Measurements from ENCODE around the gene BTBD8.

DNA sequence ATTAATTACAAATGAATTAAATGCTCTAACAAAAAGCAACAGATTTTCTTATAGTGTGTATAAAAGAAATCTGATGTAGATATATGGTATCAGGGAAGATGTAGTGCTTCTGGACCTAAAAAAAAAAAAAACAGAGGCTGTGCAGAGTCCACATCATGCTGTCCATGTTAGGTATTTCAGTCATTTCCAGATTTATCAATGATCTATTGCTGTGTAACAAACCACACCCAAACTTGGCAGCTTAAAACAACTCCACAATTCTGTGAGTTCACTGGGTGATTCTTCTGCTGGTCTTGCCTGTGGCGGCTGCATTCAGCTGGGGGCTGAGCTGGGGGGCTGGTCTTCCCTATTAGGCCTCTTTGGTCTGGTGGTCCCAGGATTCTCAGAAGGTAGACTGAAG, 85.2 kb downstream of the BTBD8 start:
- TF ChIP-seq POLR2A (conservative IDR thresholded peaks at IDR 0.05), result no peak
- TF ChIP-seq, protein P1, sequence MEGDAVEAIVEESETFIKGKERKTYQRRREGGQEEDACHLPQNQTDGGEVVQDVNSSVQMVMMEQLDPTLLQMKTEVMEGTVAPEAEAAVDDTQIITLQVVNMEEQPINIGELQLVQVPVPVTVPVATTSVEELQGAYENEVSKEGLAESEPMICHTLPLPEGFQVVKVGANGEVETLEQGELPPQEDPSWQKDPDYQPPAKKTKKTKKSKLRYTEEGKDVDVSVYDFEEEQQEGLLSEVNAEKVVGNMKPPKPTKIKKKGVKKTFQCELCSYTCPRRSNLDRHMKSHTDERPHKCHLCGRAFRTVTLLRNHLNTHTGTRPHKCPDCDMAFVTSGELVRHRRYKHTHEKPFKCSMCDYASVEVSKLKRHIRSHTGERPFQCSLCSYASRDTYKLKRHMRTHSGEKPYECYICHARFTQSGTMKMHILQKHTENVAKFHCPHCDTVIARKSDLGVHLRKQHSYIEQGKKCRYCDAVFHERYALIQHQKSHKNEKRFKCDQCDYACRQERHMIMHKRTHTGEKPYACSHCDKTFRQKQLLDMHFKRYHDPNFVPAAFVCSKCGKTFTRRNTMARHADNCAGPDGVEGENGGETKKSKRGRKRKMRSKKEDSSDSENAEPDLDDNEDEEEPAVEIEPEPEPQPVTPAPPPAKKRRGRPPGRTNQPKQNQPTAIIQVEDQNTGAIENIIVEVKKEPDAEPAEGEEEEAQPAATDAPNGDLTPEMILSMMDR (IDR thresholded peaks at IDR 0.05 in 2 of 3, conservative IDR thresholded peaks at IDR 0.05 in 1 of 3; ENCODE audit: insufficient read depth in 2 of 3, low read depth in 1 of 3, low read length in 3 of 3), result no peak
- TF ChIP-seq MYNN (IDR thresholded peaks at IDR 0.05), result no peak
- no peak for TF ChIP-seq MYNN (CRISPR knock-in tag; IDR thresholded peaks at IDR 0.05)

All from K562 (cell line).